ENCODE measurements around the gene RNF157.

The RNF157 gene

DNA sequence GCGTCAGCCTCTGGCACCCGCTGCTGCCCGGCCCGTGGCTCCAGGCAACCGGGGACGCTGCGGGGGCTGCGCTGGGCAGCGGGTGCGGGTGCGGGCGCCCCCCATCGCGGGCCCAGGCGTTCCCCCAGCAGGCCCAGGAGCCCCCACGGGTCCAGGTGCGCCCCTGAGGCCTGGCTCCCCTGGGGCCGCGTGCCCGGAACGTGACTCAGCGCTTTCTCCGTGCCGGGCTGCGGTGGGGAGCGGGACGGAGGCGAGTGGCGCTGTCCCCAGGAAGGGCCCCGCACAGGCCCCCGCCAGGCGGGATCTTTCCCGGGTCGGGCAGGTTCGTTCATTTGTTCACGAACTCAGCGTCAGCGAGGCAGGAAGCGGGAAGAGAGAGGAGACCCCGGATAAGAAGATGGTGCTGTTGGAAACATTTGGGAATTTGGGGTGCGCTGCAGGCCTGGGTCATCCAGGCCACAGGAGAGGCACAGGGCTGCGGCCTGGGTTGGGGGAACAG, 118.3 kb downstream of the RNF157 start:
- no peak for DNase-seq

DNA sequence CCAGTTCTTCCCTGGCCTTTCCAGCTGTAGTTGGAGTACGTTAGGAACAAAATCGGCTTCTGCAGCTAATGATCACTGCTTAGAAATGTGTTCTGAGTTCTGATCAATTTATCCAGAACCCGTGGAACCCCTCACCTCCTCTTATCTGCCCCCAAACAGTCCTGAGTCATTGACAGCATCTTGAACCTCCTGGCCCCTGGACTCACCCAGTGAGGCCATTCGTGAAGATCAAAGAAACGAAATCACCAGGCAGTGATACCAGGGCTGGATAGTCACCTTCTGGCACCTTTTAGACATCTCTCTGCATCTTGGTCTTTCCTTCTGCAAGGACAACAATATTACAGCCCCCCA, 119.7 kb downstream of the RNF157 start:
- DNase-seq: no peak

DNA sequence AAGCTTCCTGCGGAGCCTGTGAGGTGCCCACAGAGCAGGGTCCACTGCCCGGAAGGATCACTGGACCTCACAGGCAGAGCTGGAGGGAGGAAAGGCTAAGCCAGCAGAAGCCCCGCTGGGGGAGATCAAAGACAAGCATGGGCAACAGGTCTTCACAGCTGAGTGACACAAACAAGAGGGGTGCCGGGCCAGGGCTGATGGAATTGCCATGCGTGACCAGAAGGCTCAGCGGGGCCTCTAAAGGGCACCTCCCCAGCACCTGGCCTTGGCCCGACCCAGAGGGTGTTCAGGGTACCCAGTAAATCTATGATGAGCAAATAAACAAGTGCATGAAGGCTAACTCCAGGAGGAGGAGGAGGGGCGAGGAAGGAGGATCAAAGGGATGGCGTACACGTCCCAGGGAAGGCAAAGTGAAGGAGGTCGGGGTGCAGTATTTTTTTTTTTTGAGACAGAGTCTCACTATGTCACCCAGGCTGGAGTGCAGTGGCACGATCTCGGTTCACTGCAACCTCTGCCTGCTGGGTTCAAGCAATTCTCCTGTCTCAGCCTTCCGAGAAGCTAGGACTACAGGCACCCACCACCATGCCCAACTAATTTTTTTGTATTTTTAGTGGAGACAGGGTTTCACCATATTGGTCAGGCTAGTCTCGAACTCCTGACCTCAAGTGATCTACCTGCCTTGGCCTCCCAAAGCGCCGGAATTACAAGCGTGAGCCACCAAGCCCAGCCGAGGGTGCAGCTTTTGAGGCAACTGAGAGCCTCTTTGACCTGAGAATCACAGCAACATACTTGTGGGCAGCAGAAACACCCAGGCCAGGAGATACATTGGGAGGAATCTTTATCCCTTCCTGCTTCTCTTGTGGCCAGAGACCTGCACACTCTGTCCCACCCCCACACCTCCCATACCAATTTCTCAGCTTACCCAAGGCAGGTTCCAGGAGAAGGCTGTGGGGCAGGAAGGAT, 120.6 kb downstream of the RNF157 start:
- no peak for DNase-seq

DNA sequence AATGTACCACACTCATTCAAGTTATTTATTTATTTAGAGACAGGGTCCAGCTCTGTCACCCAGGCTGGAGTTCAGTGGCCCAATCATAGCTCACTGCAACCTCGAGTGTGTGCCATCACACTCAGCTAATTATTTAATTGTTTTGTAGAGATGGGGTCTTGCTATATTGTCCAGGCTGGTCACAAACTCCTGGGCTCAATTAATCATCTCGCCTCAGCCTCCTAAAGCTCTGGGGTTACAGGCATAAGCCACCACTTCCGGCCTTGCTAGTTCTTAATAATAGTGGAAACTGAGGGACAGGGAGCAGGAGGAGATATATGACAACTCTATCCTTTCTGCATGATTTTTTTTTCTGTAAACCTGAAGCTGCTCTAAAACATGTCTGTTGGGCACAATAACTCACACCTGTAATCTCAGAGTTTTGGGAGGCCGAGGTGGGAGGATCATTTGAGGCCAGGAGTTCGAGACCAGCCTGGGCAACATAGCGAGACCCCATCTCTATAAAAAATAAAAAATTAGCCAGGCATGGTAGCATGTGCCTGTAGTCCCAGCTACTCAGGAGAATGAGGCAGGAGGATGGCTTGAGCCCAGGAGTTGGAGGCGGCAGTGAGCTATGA, 125.0 kb downstream of the RNF157 start:
- DNase-seq: no peak

DNA sequence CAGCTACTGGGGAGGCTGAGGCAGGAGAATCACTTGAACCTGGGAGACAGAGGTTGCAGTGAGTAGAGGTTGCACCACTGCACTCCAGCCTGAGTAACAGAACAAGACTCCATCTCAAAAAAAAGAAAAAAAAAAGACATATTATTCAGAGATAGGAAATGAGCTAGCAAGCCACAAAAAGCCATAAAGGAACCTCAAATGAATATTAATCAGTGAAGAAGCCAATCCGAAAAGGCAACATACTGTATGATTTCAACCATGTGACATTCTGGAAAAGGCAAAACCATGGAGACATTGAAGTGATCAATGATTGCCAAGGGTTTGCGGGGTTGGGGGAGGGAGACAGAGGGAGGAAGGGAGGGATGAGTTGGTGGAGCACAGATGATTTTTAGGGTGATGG, 128.3 kb downstream of the RNF157 start:
- DNase-seq: no peak

DNA sequence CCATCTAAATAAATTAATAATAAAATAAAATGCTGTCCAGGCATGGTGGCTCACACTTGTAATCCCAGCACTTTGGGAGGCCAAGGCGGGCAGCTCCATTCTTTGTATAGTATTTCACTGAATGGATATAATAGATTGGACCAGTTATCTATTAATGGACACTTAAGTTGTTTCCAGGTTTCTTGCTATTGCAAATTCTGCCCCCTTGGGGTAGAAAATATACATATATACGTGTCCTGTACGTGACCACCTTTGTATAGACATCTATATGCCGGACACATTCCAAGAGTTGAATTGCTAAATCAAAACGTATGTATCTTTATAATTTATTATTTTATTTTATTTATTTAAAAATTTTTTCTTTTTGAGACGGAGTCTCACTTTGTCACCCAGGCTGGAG, 132.8 kb downstream of the RNF157 start:
- no peak for DNase-seq

DNA sequence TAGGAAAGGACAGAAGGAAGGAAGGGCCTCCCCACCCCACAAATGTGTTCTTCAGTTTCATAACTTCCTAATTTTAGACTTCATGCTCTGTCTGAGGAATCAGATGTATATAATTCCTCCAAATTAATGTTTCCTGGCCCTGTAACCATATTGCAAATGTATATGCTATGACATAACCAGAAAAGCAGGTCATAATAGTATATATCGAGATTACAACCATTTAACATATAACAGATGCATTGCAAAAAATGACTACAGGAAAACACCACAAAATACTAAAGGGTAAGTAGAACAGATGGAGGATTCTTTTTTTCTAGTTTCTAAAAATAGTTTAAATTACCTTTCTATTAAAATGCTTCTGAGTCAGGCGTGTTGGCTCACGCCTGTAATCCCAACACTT, 133.6 kb downstream of the RNF157 start:
- no peak for DNase-seq

DNA sequence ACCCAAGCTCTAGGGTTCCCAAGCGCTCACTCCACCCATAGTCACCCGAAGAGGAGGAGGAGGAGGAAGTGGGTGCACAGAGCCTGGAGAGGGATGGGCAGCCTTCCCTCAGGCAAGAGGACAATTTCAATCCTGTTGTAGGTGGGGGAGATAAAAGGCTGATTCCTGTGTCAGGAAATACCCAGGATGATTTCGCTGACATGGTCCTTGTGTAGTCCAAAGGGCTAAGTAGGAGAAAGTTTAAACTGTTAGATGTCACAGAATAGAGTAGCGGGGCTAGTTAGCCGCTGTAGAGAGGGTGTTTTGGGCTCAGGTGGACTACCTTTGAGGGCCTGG, 135.4 kb downstream of the RNF157 start:
- no peak for DNase-seq

DNA sequence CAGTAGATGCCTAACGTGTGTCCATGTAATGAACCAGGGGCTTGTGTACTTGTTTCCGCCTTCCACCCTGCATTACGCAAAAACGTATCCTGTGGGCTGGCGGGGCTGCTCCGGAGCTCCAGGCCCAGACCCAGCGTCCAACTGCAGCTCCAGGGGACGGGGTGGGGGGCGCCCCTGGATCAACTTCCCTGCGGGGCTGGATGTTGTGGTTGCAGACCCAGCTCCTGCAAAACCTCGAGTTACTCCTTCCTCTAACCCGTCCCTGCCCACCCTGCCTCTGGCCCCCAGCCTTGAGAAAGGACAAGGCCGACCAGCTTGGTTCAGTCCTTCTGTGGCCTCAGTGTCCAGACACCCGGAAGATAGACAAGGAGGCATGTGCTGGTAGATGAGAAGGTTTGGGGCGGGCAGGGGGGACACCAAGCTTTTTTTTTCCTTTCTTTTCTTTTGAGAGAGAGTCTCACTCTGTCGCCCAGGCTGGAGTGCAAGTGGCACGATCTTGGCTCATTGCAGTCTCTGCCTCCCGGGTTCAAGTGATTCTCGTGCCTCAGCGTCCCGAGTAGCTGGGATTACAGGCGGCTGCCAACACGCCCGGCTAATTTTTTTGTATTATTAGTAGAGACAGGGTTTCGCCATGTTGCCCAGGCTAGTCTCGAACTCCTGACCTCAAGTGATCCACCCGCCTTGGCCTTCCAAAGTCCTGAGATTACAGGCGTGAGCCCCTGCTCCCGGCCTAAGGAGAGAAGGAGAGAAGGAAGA, 136.0 kb downstream of the RNF157 start:
- DNase-seq: no peak

DNA sequence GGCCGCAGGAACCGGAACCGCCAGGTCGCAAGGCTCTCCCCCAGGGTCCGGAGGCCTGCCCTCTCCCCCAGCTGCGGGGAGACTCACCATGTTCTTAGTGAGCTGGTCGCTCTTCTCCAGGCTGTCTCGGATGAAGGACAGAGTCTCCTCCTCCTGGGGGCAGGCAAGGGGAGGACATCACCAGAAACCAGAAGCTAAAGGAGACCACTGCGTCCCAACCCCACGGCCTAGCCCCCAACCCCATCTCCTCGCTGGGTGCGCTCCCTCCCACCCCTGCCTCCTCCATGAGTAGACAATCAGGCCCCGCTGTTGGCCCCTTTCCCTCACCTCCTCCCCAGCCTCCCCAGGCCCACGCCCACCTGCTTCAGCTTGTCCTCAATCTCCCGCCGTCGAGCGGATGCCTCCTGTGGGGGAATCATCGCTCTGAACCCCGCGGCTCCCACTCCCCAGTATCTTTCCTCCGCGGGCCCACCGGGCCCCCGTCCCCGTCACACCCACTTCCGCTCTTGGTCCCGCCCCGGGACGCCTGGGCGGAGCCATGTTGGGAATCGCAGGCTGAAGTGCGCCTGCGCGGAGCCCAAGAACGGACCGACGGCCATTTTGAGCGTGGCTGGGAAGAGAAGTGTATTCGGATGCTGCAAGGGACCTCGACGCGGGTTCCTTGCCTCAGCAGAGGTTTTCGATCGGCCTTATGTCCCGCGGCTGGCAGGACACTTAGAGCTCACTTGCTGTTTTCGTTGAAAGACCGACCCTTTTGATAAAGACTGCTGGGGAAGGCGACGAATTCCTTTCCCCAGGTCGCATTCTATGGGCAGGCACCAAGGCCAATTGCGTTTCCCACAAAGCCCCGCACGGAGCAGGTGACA, 136.8 kb downstream of the RNF157 start, which contains the start of gene EXOC7:
Gene EXOC7, minus strand, starts transcription at position 514 of the 866 bp plus-strand sequence. Its CDS starts 95 bp downstream, at position 419.
- DNase-seq: peak; percentile 97

DNA sequence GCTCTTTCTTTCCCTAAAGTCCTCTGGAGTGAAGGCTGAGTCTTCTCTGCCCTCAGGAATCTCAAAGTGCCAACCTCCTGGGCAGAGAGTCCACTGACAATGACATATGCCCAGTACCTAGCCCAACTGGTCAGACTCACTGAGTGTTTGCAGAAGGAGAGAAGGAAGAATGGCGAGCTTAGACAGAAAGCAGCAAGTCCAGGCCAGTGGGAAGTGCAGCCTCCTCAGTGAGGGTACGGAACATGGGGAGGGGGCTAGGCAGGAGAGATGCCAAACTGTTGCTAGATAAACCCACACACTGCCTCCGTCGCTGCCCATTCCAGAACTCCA, 137.4 kb downstream of the RNF157 start:
- no peak for DNase-seq

DNA sequence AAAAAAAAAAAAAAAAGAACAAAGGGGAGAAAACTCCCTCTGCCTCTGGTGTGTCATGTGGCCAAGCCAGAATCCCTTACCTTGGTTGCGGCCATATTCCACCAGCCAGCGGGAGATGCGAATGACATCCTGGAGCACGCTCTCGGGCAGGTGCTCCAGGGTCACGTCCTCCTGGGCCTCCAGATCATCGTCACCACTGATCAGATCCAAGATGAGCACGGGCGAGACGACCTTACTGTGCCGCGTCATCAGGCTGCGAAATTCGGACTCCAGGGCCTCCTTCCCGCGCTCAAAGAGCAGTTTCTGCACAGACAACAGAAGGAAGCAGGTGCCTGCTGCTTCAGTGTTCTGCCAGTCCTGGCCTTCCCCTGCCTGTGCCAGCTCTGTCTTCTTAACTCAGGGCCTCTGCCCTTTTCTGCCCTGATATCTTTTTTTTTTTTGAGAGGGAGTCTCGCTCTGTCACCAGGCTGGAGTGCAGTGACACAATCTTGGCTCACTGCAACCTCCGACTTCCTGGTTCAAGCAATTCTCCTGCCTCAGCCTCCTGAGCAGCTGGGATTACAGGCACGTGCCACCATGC, 142.5 kb downstream of the RNF157 start:
- DNase-seq: no peak

DNA sequence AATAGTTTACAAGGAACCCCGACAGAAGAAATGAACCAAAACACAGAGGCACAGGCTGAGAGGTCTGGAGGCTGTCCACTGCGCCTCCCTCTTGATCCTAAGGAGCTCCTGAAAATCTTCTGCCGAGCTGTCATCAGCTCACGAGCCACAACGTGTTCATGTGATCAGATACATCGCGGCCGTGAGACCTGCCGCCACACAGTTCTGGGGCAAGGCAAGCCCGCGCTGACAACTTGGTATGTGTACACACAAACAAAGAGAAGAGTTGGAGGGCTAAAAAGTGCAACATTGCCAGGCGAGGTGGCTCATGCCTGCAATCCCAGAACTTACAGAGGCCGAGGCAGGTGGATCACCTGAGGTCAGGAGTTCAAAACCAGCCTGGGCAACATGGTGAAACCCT, 144.3 kb downstream of the RNF157 start:
- no peak for DNase-seq

DNA sequence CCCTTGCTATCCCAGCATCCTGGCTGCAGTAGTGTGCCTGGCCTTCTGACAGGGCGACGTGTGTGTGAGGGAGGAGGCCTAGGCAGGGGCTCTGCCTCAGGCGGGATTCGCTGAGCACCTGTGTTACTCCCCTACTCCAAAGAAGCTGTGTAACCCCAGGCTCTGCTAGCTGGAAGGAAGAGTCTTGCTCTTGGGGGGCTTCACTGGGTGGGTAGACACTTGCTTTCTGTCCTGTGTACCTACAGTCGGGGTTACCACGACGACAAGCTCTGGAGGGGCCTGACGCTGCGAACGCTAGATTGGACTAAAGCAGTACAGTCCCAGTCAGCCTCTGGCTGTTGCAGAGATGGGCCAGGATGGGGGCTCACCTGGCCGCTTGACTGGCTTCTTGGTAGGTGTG, 146.2 kb downstream of the RNF157 start:
- DNase-seq: no peak

DNA sequence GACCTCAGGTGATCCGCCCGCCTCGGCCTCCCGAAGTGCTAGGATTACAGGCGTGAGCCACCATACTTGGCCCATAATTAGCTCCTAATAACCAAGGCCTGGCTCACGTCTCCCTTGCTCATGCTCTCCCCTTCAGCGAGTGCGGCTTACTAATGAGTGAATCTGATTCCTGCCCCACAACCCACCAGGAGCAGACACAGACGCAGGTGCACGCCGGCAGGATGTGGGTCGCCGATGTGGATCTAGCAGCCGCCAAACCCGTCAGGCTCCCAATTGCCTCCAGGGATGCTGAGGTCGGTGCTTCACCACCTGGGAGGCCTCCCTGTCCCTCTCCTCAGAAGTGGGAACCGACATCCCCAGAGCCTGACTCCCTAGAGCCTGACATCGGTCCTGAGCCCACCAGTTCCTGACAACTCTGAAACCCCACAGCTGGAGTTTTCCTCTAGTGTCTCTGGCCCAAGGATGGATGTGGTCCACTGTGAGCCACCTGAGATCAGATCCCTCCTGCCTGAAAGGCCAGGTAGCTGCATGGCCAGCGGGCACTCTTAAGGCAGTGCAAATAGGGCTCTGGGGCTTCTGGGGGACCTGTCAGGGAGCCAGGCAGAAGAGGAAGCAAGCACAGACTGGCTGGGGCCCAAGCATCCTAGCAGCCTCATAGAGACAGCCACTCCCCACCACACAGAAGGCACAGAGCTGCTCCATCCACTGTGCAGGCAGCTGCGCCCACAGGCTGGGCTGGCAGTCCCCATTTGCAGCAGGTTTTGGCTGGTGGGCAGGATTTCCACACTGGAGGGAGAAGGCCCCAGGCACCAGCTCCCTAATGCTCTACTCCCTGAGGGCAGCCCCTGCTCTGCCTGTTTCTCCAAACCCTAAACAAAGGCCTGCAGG, 147.5 kb downstream of the RNF157 start:
- DNase-seq: no peak
